Keratinocyte (primary cell): Measurements from ENCODE around the gene CSNK1D. TPM values are rescaled to one million over a fixed set of nuclear protein-coding genes. Genes with fewer than 3 reads are reported as not detected.

ENCODE experiments used
- DNase-seq: peaks from one replicate; pipeline ENCODE4 v3.0.0-alpha.2; 2011; ENCODE audit warnings: low read depth, missing footprints, low spot score
- FAIRE-seq: peaks from 2 replicates; lab custom pipeline; 2011; peaks lifted over from hg19 to GRCh38; lab: Jason Lieb, UNC
- H2AFZ ChIP-seq: 2 replicates; pipeline ENCODE4 v1.6.0; 2012; ENCODE audit warnings: low read length, control low read depth, inconsistent platforms; ENCODE audit not compliant: control insufficient read depth
- H3K27ac ChIP-seq: 2 replicates; pipeline ENCODE4 v1.5.1; 2011; ENCODE audit warnings: low read length; ENCODE audit not compliant: control insufficient read depth, insufficient read depth
- H3K27me3 ChIP-seq: 3 replicates; pipeline ENCODE4 v1.6.0; 2011; ENCODE audit warnings: low read length; ENCODE audit not compliant: control insufficient read depth, insufficient read depth; ENCODE audit errors: extremely low read depth
- H3K36me3 ChIP-seq, 2 experiments: 2 replicates in 1 of 2; 3 replicates in 1 of 2; pipeline ENCODE4 v1.5.1; 2011; ENCODE audit warnings: low read length in 2 of 2, mild to moderate bottlenecking in 1 of 2; ENCODE audit not compliant: control insufficient read depth in 2 of 2, insufficient read depth in 2 of 2; ENCODE audit errors: extremely low read depth in 1 of 2
- H3K4me1 ChIP-seq: 3 replicates; pipeline ENCODE4 v1.5.1; 2011; ENCODE audit warnings: low read length; ENCODE audit not compliant: control insufficient read depth, insufficient read depth; ENCODE audit errors: extremely low read depth
- H3K4me2 ChIP-seq: 3 replicates; pipeline ENCODE4 v1.6.0; 2011; ENCODE audit warnings: low read depth, low read length; ENCODE audit not compliant: control insufficient read depth, insufficient read depth; ENCODE audit errors: extremely low read depth
- H3K4me3 ChIP-seq, 3 experiments: fragments of 200-600 bp in 1 of 3; sonication (generic) in 1 of 3; 2 replicates in 2 of 3; 3 replicates in 1 of 3; pipeline ENCODE4 v1.5.1; 2011 to 2016; ENCODE audit warnings: low read length in 3 of 3, mild to moderate bottlenecking in 3 of 3, control low read depth in 2 of 3, inconsistent platforms in 1 of 3, low read depth in 1 of 3, mixed read lengths in 1 of 3, mixed run types in 1 of 3, moderate library complexity in 1 of 3; ENCODE audit not compliant: control insufficient read depth in 2 of 3, insufficient read depth in 2 of 3; ENCODE audit errors: extremely low read depth in 1 of 3
- H3K79me2 ChIP-seq: 2 replicates; pipeline ENCODE4 v1.6.0; 2012; ENCODE audit warnings: low read length; ENCODE audit not compliant: control insufficient read depth, insufficient read depth
- H3K9ac ChIP-seq: 3 replicates; pipeline ENCODE4 v1.6.0; 2011; ENCODE audit warnings: low read length; ENCODE audit not compliant: control insufficient read depth, insufficient read depth; ENCODE audit errors: extremely low read depth
- H3K9me1 ChIP-seq: 3 replicates; pipeline ENCODE4 v1.6.0; 2011; ENCODE audit warnings: low read length; ENCODE audit not compliant: control insufficient read depth, insufficient read depth; ENCODE audit errors: extremely low read depth
- H3K9me3 ChIP-seq: 2 replicates; pipeline ENCODE4 v1.5.1; 2012; ENCODE audit warnings: low read depth, low read length; ENCODE audit not compliant: control insufficient read depth
- H4K20me1 ChIP-seq: 3 replicates; pipeline ENCODE4 v1.6.0; 2011; ENCODE audit warnings: low read length; ENCODE audit not compliant: control insufficient read depth, insufficient read depth; ENCODE audit errors: extremely low read depth
- CTCF ChIP-seq, 3 experiments: IDR thresholded peaks in 1 of 3; conservative IDR thresholded peaks in 1 of 3; optimal IDR thresholded peaks in 1 of 3; 2 replicates in 2 of 3; 3 replicates in 1 of 3; pipeline versions ENCODE3 to v1.5.1; 2011; ENCODE audit warnings: low read length in 3 of 3, mild to moderate bottlenecking in 3 of 3, moderate library complexity in 2 of 3, control low read depth in 1 of 3, inconsistent platforms in 1 of 3; ENCODE audit not compliant: insufficient read depth in 2 of 3; ENCODE audit errors: extremely low read depth in 1 of 3
- EZH2 ChIP-seq: IDR thresholded peaks from one replicate; pipeline ENCODE4 v1.6.1; 2012; ENCODE audit warnings: inconsistent platforms, mild to moderate bottlenecking, low read length, moderate library complexity
- dilution Hi-C: fragments of 300-500 bp; cut with MboI; formaldehyde crosslinking; loops from one replicate; pipeline ENCODE4 v1.7.0; 2020; ENCODE audit warnings: low sequenced_read_pairs; ENCODE audit not compliant: extremely low pct_ligation_motif_present
- polyA plus RNA-seq, 5 experiments: library from polyadenylated mRNA; depleted of rRNA in 3 of 5; stranded (reverse) in 3 of 5; stranded (forward) in 1 of 5; unstranded in 1 of 5; fragments of >200 nt; gene quantifications; 1 replicate in 1 of 5; 2 replicates in 3 of 5; 3 replicates in 1 of 5; pipeline versions ENCODE4 v1.2.1 to v1.2.3, GENCODE V29; 2011 to 2012; ENCODE audit warnings: missing spikeins in 2 of 5, low read depth in 1 of 5, low replicate concordance in 1 of 5

The CSNK1D gene
- polyA plus RNA-seq, 1 donor (not counting 4 experiments of a cell fraction or from before 2014, with no cell fraction given) = 86.0 TPM

- no peak for FAIRE-seq
These were observed 42.7 kb downstream of the CSNK1D start for GRCh38 chr17:82230609-82231311.

GRCh38 chr17:82229698-82230608 is 43.5 kb downstream of the CSNK1D start:
- no peak for FAIRE-seq
- dilution Hi-C loops = no loop called here
- no peak for TF ChIP-seq CTCF (optimal IDR thresholded peaks at IDR 0.05 in 1 of 3, IDR thresholded peaks at IDR 0.05 in 1 of 3, conservative IDR thresholded peaks at IDR 0.05 in 1 of 3; ENCODE audit: extremely low read depth in 1 of 3, insufficient read depth in 2 of 3, low read length in 3 of 3)
- no peak for TF ChIP-seq EZH2
- H4K20me1 ChIP-seq = no peaks in the 10 kb centered on the region
- peak overlapping the region; percentile 60 to 80 (median 73) for H3K4me3 ChIP-seq
- no peaks in the 10 kb centered on the region for H3K9me1 ChIP-seq
- no peak for DNase-seq
- no peak overlapping the region for H2AFZ ChIP-seq
- no peaks in the 10 kb centered on the region for H3K9me3 ChIP-seq
- H3K4me1 ChIP-seq = peaks cover 19% of the 10 kb centered on the region
- peak overlapping the region; percentile 67 for H3K4me2 ChIP-seq
- no peak overlapping the region for H3K27ac ChIP-seq
- H3K36me3 ChIP-seq = no peaks in the 10 kb centered on the region
- H3K79me2 ChIP-seq = no peaks in the 10 kb centered on the region
- no peaks in the 10 kb centered on the region for H3K27me3 ChIP-seq
- peak overlapping the region; percentile 68 for H3K9ac ChIP-seq

More at GRCh38 chr17:82230609-82231311, 42.7 kb downstream of the CSNK1D start:
- peak overlapping the region; percentile 60 to 80 (median 73) for H3K4me3 ChIP-seq
- no peaks in the 10 kb centered on the region for H3K9me3 ChIP-seq
- H3K4me1 ChIP-seq = peaks cover 21% of the 10 kb centered on the region
- TF ChIP-seq EZH2 = no peak
- peak in 2 of 3 experiments; percentile 21 to 38 for TF ChIP-seq CTCF (optimal IDR thresholded peaks at IDR 0.05 in 1 of 3, IDR thresholded peaks at IDR 0.05 in 1 of 3, conservative IDR thresholded peaks at IDR 0.05 in 1 of 3; ENCODE audit: extremely low read depth in 1 of 3, insufficient read depth in 2 of 3, low read length in 3 of 3)
- H3K9ac ChIP-seq = peak overlapping the region; percentile 22
- dilution Hi-C loops = no loop called here
- no peaks in the 10 kb centered on the region for H3K36me3 ChIP-seq
- no peaks in the 10 kb centered on the region for H3K9me1 ChIP-seq
- H3K4me2 ChIP-seq = peak overlapping the region; percentile 67
- H2AFZ ChIP-seq = no peak overlapping the region
- no peaks in the 10 kb centered on the region for H3K79me2 ChIP-seq
- DNase-seq = no peak
- H3K27me3 ChIP-seq = no peaks in the 10 kb centered on the region
- H3K27ac ChIP-seq = no peak overlapping the region
- H4K20me1 ChIP-seq = no peaks in the 10 kb centered on the region
